Lung (tissue), 12 donors: Measurements from ENCODE around the gene HS6ST1. TPM values are rescaled to one million over a fixed set of nuclear protein-coding genes. Genes with fewer than 3 reads are reported as not detected.

Source experiments
- ATAC-seq: fragments of 200-7000 bp; cut with Tn5 transposase; one replicate; pipeline ENCODE4 v1.9.1; 2020; ENCODE audit warnings: moderate number of reproducible peaks; ENCODE audit not compliant: insufficient read depth, low FRiP score
- DNase-seq, 3 donors: peaks; one replicate each; pipeline ENCODE4 v3.0.0-alpha.2; 2013 to 2017
- H3K27ac ChIP-seq, 2 donors: one replicate each; pipeline ENCODE4 v1.5.1; 2013; ENCODE audit warnings: mild to moderate bottlenecking in 2 of 2, moderate library complexity in 2 of 2, control low read depth in 1 of 2, inconsistent platforms in 1 of 2, low read depth in 1 of 2, low read length in 1 of 2
- H3K27me3 ChIP-seq, 3 donors: one replicate each; pipeline ENCODE4 v1.5.1; 2013; ENCODE audit warnings: low read length in 2 of 3; ENCODE audit not compliant: control insufficient read depth in 3 of 3, insufficient read depth in 3 of 3
- H3K36me3 ChIP-seq, 4 donors: one replicate each; pipeline ENCODE4 v1.5.1; 2013; ENCODE audit warnings: low read length in 4 of 4, mild to moderate bottlenecking in 1 of 4, moderate library complexity in 1 of 4; ENCODE audit not compliant: control insufficient read depth in 4 of 4, insufficient read depth in 4 of 4
- H3K4me1 ChIP-seq, 5 donors: one replicate each; pipeline ENCODE4 v1.5.1; 2013; ENCODE audit warnings: low read length in 5 of 5, mild to moderate bottlenecking in 2 of 5, moderate library complexity in 1 of 5; ENCODE audit not compliant: control insufficient read depth in 5 of 5, insufficient read depth in 5 of 5
- H3K4me3 ChIP-seq: one replicate; pipeline ENCODE4 v1.5.1; 2013; ENCODE audit warnings: mild to moderate bottlenecking, control low read depth, moderate library complexity
- H3K9ac ChIP-seq, 2 donors: one replicate each; pipeline ENCODE4 v1.5.1; 2013; ENCODE audit warnings: low read length in 2 of 2, control low read depth in 1 of 2; ENCODE audit not compliant: insufficient read depth in 1 of 2
- H3K9me3 ChIP-seq, 4 donors: one replicate each; pipeline ENCODE4 v1.5.1; 2013; ENCODE audit warnings: low read length in 3 of 4, mild to moderate bottlenecking in 1 of 4, moderate library complexity in 1 of 4; ENCODE audit not compliant: control insufficient read depth in 4 of 4, insufficient read depth in 3 of 4
- CTCF ChIP-seq: IDR thresholded peaks from 2 replicates; pipeline ENCODE4 v1.5.1; 2012; ENCODE audit warnings: mild to moderate bottlenecking; ENCODE audit errors: control extremely low read depth, extremely low read depth
- WGBS, 2 donors: extraction: QIAGEN DNeasy Blood & Tissue Kit; methylation state at CpG; one replicate each; pipeline ENCODE4 v1.1.7; 2013; 5-methylcytosine and 5-hydroxymethylcytosine counted together
- polyA plus RNA-seq, 2 donors: library from polyadenylated mRNA; stranded (reverse); fragments of 200-250 nt; gene quantifications; one replicate each; pipeline ENCODE4 v1.2.1, GENCODE V29; 2013
- total RNA-seq, 2 donors: library from RNA; depleted of rRNA in 1 of 2; stranded (reverse); fragments of >200 nt in 1 of 2; gene quantifications; one replicate each; pipeline ENCODE4 v1.2.1, GENCODE V29; 2014 to 2021
- donor health status: control.
- donor health status: control.
- donor health status: Bipolar disorder and iron deficiency.
- donor health status: healthy.
- donor health status: DM: yes; HTN: yes; CAD: no.

The HS6ST1 gene
- total and polyA plus RNA-seq, 4 donors, result 15.1 to 37.7 (median 29.1) TPM

- DNase-seq (no peak), ATAC-seq (no peak)
- Histone ChIP-seq H3K9me3 (peaks cover 0 to 8% (median under 1%) of the 10 kb centered on the region in 4 donors), H3K36me3 (no peaks in the 10 kb centered on the region), H3K27ac (no peak overlapping the region), H3K27me3 (no peaks in the 10 kb centered on the region), H3K4me3 (no peak overlapping the region), H3K9ac (no peak overlapping the region), H3K4me1 (peaks cover 1 to 6% (median 2%) of the 10 kb centered on the region in 5 donors)
- no peak for TF ChIP-seq CTCF
- 76 to 92% methylated on average over 3 of the region's 3 CpGs for WGBS, 2 donors
Measured at GRCh38 chr2:128342550-128342949, 23.9 kb upstream of the HS6ST1 start.

DNA sequence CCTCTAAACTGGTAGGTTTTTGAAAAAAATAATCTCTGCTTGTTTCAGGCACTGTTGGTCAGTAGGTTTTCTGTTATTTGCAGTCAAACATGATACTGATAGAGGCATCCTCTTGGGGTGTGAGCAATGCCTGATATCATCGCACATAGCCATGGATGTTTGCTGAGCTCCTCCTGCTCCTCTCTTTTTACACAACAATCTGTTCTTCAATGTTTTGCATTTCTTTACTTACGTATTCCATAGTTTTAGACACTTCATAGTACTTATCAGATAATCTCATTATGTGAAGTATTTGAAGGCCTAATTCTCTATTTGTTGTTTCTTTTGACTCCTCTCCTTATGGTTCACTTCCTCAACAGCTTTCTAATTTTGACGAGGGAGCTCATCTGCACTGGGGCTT lies 23.0 kb upstream of the HS6ST1 start:
- ATAC-seq, result no peak
- DNase-seq, result no peak
- WGBS, 2 donors, result 82 to 84% methylated on average over 3 of the region's 3 CpGs
- peaks cover 0 to 2% (median 0%) of the 10 kb centered on the region in 5 donors for H3K4me1 ChIP-seq
- no peak overlapping the region for H3K27ac ChIP-seq
- no peak overlapping the region for H3K4me3 ChIP-seq
- no peaks in the 10 kb centered on the region for H3K36me3 ChIP-seq
- no peak overlapping the region for H3K9ac ChIP-seq
- H3K9me3 ChIP-seq, result peaks cover 0 to 8% (median under 1%) of the 10 kb centered on the region in 4 donors
- H3K27me3 ChIP-seq, result no peaks in the 10 kb centered on the region
- TF ChIP-seq CTCF, result no peak

DNA sequence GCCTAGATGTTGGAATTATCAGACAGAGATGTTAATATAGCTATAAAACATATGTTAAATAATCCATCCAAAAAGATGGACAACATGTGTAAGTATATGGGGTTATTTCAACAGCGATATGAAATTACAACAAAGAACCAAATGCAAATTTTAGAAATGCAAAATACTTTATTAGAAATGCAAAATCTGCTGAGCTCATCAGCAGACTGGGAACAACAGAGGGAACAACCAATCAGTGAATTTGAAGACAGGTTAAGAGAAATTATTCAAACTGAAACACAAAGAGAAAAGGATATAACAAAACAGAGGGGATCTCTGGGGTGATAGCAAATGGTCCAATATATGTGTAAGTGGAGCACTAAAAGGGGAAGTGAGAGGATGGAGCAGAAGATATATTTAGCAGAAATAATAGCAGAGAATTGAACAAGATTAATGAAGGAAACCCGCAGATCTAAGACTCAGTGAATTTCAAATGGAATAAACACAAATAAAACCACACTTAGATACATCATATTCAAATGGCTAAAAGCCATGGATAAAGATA lies 13.5 kb upstream of the HS6ST1 start:
- Histone ChIP-seq H3K36me3 (no peaks in the 10 kb centered on the region), H3K9ac (no peak overlapping the region), H3K4me3 (no peak overlapping the region), H3K4me1 (no peaks in the 10 kb centered on the region), H3K27ac (no peak overlapping the region), H3K9me3 (peaks cover 0 to 8% (median 4%) of the 10 kb centered on the region in 4 donors), H3K27me3 (no peaks in the 10 kb centered on the region)
- WGBS, 2 donors, result 75 to 99% methylated on average over 2 of the region's 2 CpGs
- DNase-seq (no peak), ATAC-seq (no peak)
- no peak for TF ChIP-seq CTCF

DNA sequence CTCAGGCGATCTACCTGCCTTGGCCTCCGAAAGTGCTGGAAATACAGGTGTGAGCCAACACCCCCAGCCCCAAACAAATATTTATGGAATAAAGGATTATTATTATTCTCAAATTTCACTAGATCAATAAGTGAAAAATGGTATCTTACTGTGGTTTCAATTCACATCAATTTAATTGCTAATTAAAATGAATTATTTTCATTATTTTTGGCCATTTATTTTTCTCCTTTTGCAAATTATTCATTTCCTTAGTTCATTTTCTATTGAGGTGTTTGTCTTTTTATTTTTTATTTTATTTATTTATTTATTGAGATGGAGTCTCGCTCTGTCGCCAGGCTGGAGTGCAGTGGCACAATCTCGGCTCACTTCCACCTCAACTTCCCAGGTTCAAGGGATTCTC lies 11.9 kb upstream of the HS6ST1 start:
- Histone ChIP-seq H3K27me3 (no peaks in the 10 kb centered on the region), H3K4me1 (no peaks in the 10 kb centered on the region), H3K9ac (no peak overlapping the region), H3K27ac (no peak overlapping the region), H3K36me3 (no peaks in the 10 kb centered on the region), H3K9me3 (peaks cover 0 to 7% (median 3%) of the 10 kb centered on the region in 4 donors), H3K4me3 (no peak overlapping the region)
- 95 to 98% methylated on average over 5 of the region's 5 CpGs for WGBS, 2 donors
- no peak for TF ChIP-seq CTCF
- ATAC-seq (no peak), DNase-seq (no peak)
